Stimulated activated CD8-positive, alpha-beta memory T cell treated with anti-CD3 and anti-CD28 coated beads, Interleukin-4, amount 100 ng/mL, for 24 hours (primary cell): Measurements from ENCODE around the gene CLCF1.

Source experiments
- DNase-seq: peaks from one replicate; pipeline ENCODE4 v3.0.0-alpha.2; 2020; ENCODE audit warnings: low read depth

The CLCF1 gene

GRCh38 chr11:67356387-67356863, 17.0 kb downstream of the CLCF1 start:
- DNase-seq = no peak

- DNase-seq = no peak
Measured at GRCh38 chr11:67355794-67356386, 17.5 kb downstream of the CLCF1 start.

GRCh38 chr11:67355023-67355793, 18.2 kb downstream of the CLCF1 start:
- DNase-seq = no peak

- DNase-seq = no peak
Measured at GRCh38 chr11:67354075-67355022, 19.0 kb downstream of the CLCF1 start.

- DNase-seq = peak; percentile 95
Measured at GRCh38 chr11:67353317-67354074, 19.9 kb downstream of the CLCF1 start, which contains the start of gene POLD4. Gene POLD4, minus strand, starts transcription at chr11:67353546. Its CDS starts 147 bp downstream, at chr11:67353399.

GRCh38 chr11:67352546-67353316, 20.7 kb downstream of the CLCF1 start:
- no peak for DNase-seq

GRCh38 chr11:67351275-67352005, 22.0 kb downstream of the CLCF1 start:
- no peak for DNase-seq

GRCh38 chr11:67349928-67350465, 23.4 kb downstream of the CLCF1 start:
- no peak for DNase-seq

GRCh38 chr11:67349457-67349856, 23.9 kb downstream of the CLCF1 start:
- no peak for DNase-seq

- DNase-seq = no peak
Measured at GRCh38 chr11:67349036-67349435, 24.4 kb downstream of the CLCF1 start.

- DNase-seq = no peak
Measured at GRCh38 chr11:67347964-67348749, 25.2 kb downstream of the CLCF1 start.

GRCh38 chr11:67345920-67346819, 27.2 kb downstream of the CLCF1 start:
- no peak for DNase-seq

- no peak for DNase-seq
Measured at GRCh38 chr11:67345247-67345919, 28.0 kb downstream of the CLCF1 start.

- DNase-seq = no peak
Measured at GRCh38 chr11:67344264-67344663, 29.1 kb downstream of the CLCF1 start.

GRCh38 chr11:67337257-67337656, 36.1 kb downstream of the CLCF1 start:
- no peak for DNase-seq

GRCh38 chr11:67332081-67332691, 41.2 kb downstream of the CLCF1 start:
- no peak for DNase-seq

GRCh38 chr11:67323526-67323925, 49.9 kb downstream of the CLCF1 start:
- no peak for DNase-seq
